Thyroid gland (tissue), 4 donors: ENCODE data around the gene ZNF44.

Experiments
- CTCF ChIP-seq, 6 experiments: fragments of 200-600 bp in 3 of 6; fragments of 450-650 bp in 3 of 6; sonication (generic) in 3 of 6; IDR thresholded peaks; one replicate each; pipeline ENCODE4 v1.5.1; 2016 to 2019; ENCODE audit warnings: antibody characterized with exemption in 6 of 6, mild to moderate bottlenecking in 2 of 6, inconsistent platforms in 1 of 6, moderate library complexity in 1 of 6
- POLR2A ChIP-seq, 2 donors: fragments of 450-650 bp; IDR thresholded peaks; one replicate each; pipeline ENCODE4 v1.6.1; 2017; ENCODE audit warnings: antibody characterized with exemption in 2 of 2, mild to moderate bottlenecking in 2 of 2, moderate library complexity in 1 of 2

- TF ChIP-seq CTCF (IDR thresholded peaks at IDR 0.05) = no peak
- no peak for TF ChIP-seq POLR2A (IDR thresholded peaks at IDR 0.05)
These were observed 63.6 kb downstream of the ZNF44 start for GRCh38 chr19:12230751-12231733.
